Measurements from ENCODE around the gene ZCCHC4.

DNA sequence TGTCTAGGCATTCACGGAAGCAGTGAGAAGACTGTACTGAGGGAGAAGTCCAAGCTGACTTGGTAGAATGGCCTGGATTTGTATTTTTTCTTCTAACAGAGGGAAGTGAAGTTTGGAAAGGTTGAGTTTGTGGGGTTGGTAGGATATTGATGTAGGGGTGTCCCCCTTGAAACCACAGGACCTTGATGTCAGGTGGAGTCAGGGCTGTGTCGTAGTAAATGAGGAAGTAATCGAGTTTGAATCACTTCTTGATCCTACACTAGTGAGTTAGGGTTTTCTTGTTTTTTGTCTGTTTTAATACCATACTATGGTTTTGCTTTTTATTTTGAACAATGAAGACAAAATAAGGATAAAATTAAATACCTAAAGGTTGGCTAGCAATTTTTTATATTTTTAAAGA is 34.3 kb downstream of the ZCCHC4 start:
- TF ChIP-seq CTCF (IDR thresholded peaks at IDR 0.05; ENCODE audit: low read length) (no peak), EZH2 (IDR thresholded peaks at IDR 0.05; ENCODE audit: borderline replicate concordance, low read length) (no peak)
